Activated CD4-positive, alpha-beta T cell treated with anti-CD3 and anti-CD28 coated beads for 4 hours (primary cell): ENCODE measurements around the gene JPT2.
A peak's percentile ranks its signal among the peaks of the same experiment; 100 is the strongest.
"Not testable (repeated sequence)": the region's sequence is repeated elsewhere in the genome, so short reads cannot be mapped to it uniquely, and the experiment has no call there.

Source experiments
- DNase-seq, 2 donors: peaks; one replicate each; pipeline ENCODE4 v3.0.0-alpha.2; 2020

The JPT2 gene

GRCh38 chr16:1677339-1677738 is 740 bp upstream of the JPT2 start:
- DNase-seq = no peak

GRCh38 chr16:1678500-1679098 is 520 bp downstream of the JPT2 start:
- DNase-seq = peak; percentile 56 to 60

- DNase-seq = no peak
Measured at GRCh38 chr16:1680361-1680760, 2.3 kb downstream of the JPT2 start.

DNA sequence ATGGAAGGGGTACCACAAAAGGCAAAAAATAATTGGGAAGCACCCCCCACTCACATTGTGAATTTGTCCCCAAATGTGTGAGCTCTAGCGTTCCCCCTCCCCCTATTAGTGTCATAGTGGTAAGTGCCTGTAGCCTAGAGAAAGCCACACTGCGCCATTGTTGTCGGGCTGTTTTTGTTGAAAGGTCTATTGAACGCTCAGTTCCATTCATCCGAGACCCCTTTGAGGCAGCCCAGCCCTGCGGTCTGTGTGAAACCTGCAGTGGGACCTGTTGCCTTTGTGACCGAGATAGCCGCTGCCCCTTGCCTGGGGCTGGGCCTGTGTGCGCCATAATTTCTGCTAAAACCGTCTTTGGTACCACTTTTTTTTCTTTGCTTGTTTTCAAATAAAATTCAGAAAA is 3.0 kb downstream of the JPT2 start:
- no peak for DNase-seq

GRCh38 chr16:1687427-1688316 is 9.6 kb downstream of the JPT2 start:
- no peak for DNase-seq

- DNase-seq = no peak
Measured at GRCh38 chr16:1688807-1689560, 10.9 kb downstream of the JPT2 start.

- no peak for DNase-seq
Measured at GRCh38 chr16:1689853-1690252, 11.8 kb downstream of the JPT2 start.

GRCh38 chr16:1690810-1691209 is 12.7 kb downstream of the JPT2 start:
- DNase-seq = no peak

- DNase-seq = no peak
Measured at GRCh38 chr16:1691276-1691675, 13.2 kb downstream of the JPT2 start.

DNA sequence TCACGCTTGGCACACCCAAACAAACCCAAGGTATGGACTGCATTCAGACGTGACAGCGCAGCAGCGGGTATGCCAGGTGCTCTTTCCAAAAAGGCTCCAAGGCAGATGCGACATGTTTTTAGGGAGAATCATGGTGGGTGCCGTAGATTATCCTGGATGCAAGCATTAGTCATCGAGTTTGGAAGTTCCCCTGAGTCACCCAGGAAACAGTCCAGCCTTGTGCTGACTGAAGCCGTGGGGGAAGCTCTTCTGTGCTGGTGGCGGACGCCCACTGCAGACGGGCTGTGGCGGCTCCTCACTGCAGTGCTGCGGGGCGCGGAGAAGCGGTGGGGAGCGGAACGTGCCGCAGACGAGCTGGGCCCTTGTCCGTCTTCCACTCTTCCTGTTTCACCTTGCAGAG is 13.9 kb downstream of the JPT2 start:
- no peak for DNase-seq

- no peak for DNase-seq
Measured at GRCh38 chr16:1696863-1697262, 18.8 kb downstream of the JPT2 start.

GRCh38 chr16:1698680-1699079 is 20.6 kb downstream of the JPT2 start:
- no peak for DNase-seq

- DNase-seq = no peak
Measured at GRCh38 chr16:1700246-1700645, 22.2 kb downstream of the JPT2 start.

DNA sequence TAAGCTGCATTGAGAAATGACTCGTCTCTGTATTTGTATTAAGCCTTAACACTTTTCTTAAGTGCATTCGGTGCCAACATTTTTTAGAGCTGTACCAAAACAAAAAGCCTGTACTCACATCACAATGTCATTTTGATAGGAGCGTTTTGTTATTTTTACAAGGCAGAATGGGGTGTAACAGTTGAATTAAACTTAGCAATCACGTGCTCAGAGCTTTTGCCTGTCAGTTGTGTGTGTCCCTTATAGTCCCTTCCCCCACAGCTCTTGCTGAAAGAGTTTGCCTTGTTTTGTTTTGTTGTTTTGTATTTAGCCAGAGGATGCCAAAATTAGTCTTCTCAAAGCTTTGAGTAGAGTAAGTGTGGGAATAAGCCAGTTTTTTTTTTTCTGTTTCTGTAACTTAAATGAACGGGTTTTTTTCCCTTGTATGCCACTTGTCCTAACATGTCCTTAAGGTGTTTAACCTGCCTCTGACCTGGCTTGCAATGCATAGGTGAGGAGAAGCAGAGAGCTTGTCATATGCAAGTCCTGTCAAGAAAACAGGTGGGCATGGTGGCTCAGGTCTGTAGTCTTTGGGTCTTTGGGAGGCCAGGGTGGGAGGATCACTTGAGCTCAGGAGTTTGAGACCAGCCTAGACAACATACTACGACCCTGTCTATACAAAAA is 23.3 kb downstream of the JPT2 start:
- DNase-seq = no peak

GRCh38 chr16:1705324-1705687 is 27.2 kb downstream of the JPT2 start:
- DNase-seq = not testable (repeated sequence)

GRCh38 chr16:1705688-1706385 is 27.8 kb downstream of the JPT2 start, which contains the start of gene MAPK8IP3:
MAPK8IP3 (plus strand) TSS chr16:1706195; CDS start chr16:1706340, 145 bp downstream.
- DNase-seq = peak; percentile 91 to 93

- peak; percentile 53 to 60 for DNase-seq
Measured at GRCh38 chr16:1706386-1707192, 28.5 kb downstream of the JPT2 start.

GRCh38 chr16:1707193-1707790 is 29.2 kb downstream of the JPT2 start:
- no peak for DNase-seq

GRCh38 chr16:1708083-1708767 is 30.1 kb downstream of the JPT2 start:
- no peak for DNase-seq

DNA sequence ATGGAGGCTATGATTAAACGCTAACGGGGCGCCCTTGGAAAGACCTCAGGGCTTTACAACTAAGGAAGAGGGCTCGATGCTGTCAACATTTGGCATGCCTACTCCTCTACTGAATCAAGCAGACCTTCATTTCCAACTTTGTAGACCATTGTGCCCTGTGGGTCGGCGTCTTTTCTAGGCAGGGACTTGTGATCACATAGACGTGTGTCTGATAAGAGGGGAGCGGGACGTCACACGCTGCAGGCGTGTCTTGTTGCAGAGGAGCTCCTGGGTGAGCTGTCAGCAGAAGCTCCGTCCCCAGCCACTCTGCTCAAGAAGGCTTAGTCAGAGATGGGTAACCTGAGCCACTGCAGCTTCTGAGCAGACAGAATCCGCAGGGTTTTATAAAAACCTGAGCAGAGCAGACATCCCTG is 30.7 kb downstream of the JPT2 start:
- no peak for DNase-seq
